BJ (cell line): ENCODE data around the gene NLGN1. TPM values are rescaled to one million over a fixed set of nuclear protein-coding genes. Genes with fewer than 3 reads are reported as not detected.
A peak's percentile ranks its signal among the peaks of the same experiment; 100 is the strongest.

Experiments used
- CTCF ChIA-PET: fragments of 350-600 bp; formaldehyde crosslinking; extraction: SDS; loops from one replicate; lab custom pipeline; 2021; ENCODE audit warnings: antibody characterized with exemption, inconsistent platforms; lab: Yijun Ruan, JAX
- POLR2A ChIA-PET: fragments of 300-600 bp; sonication (Branson Sonifier 250); formaldehyde crosslinking; extraction: SDS; loops from one replicate; lab custom pipeline; 2021; ENCODE audit warnings: antibody characterized with exemption; lab: Charles Lee
- DNase-seq: peaks from one replicate; pipeline ENCODE4 v3.0.0-alpha.2; 2011; ENCODE audit warnings: low read depth
- H3K27me3 ChIP-seq: 2 replicates; pipeline ENCODE4 v1.6.0; 2011; ENCODE audit warnings: low read length; ENCODE audit not compliant: control insufficient read depth, insufficient read depth
- H3K36me3 ChIP-seq: 2 replicates; pipeline ENCODE4 v1.5.1; 2011; ENCODE audit warnings: low read length; ENCODE audit not compliant: control insufficient read depth, insufficient read depth
- H3K4me3 ChIP-seq: 2 replicates; pipeline ENCODE4 v1.5.1; 2011; ENCODE audit warnings: low read depth, mild to moderate bottlenecking, control low read depth, low read length
- CTCF ChIP-seq: IDR thresholded peaks from 2 replicates; pipeline ENCODE4 v1.5.1; 2011; ENCODE audit warnings: low read depth, mild to moderate bottlenecking, control low read depth, inconsistent platforms, low read length, moderate library complexity; ENCODE audit not compliant: insufficient read depth
- polyA plus RNA-seq: library from polyadenylated mRNA; depleted of rRNA; stranded (reverse); fragments of >200 nt; gene quantifications from 2 replicates; pipeline ENCODE4 v1.2.3, GENCODE V29; 2011

NLGN1 gene
- polyA plus RNA-seq, 1 experiment: 15.5 TPM

GRCh38 chr3:174000675-174001074 is 603.1 kb downstream of the NLGN1 start:
- no peak for TF ChIP-seq CTCF
- H3K27me3 ChIP-seq: no peaks in the 10 kb centered on the region
- ChIA-PET CTCF (no interaction called here), POLR2A (no interaction called here)
- no peak for DNase-seq
- H3K4me3 ChIP-seq: no peak overlapping the region
- no peaks in the 10 kb centered on the region for H3K36me3 ChIP-seq

- no peak for DNase-seq
- H3K27me3 ChIP-seq: no peaks in the 10 kb centered on the region
- peak; percentile 28; the same call in 1 of the 2 replicates for TF ChIP-seq CTCF
- H3K4me3 ChIP-seq: no peak overlapping the region
- no peaks in the 10 kb centered on the region for H3K36me3 ChIP-seq
- ChIA-PET POLR2A (no interaction called here), CTCF (interaction anchor here (0.6 to 1.3 kb wide), 5 partner anchors 8 to 590 kb away, joined by 3 to 5 read pairs (median 3); no protein-coding TSS in a partner anchor)
These were observed 605.0 kb downstream of the NLGN1 start for GRCh38 chr3:174002543-174002942.

GRCh38 chr3:174010907-174011306 is 613.4 kb downstream of the NLGN1 start:
- no peak for DNase-seq
- CTCF ChIA-PET: no interaction called here
- POLR2A ChIA-PET: no interaction called here

GRCh38 chr3:174016186-174016585 is 618.6 kb downstream of the NLGN1 start:
- Histone ChIP-seq H3K36me3 (no peaks in the 10 kb centered on the region), H3K4me3 (no peak overlapping the region), H3K27me3 (no peaks in the 10 kb centered on the region)
- DNase-seq: peak; percentile 15
- ChIA-PET POLR2A (no interaction called here), CTCF (interaction anchor here (1.3 kb wide), 1 partner anchor 10 kb away, joined by 4 read pairs; no protein-coding TSS in a partner anchor)
- TF ChIP-seq CTCF: no peak

More at GRCh38 chr3:174010907-174011306, 613.4 kb downstream of the NLGN1 start:
- Histone ChIP-seq H3K27me3 (no peaks in the 10 kb centered on the region), H3K4me3 (no peak overlapping the region), H3K36me3 (no peaks in the 10 kb centered on the region)
- no peak for TF ChIP-seq CTCF

GRCh38 chr3:174020156-174020555 is 622.6 kb downstream of the NLGN1 start:
- TF ChIP-seq CTCF: no peak
- ChIA-PET CTCF (no interaction called here), POLR2A (no interaction called here)
- Histone ChIP-seq H3K4me3 (no peak overlapping the region), H3K27me3 (no peaks in the 10 kb centered on the region), H3K36me3 (no peaks in the 10 kb centered on the region)
- no peak for DNase-seq
